HG03103 (cell line): Measurements from ENCODE around the gene PKDREJ.

Experiments used
- ATAC-seq: cut with Tn5 transposase; IDR thresholded peaks from one replicate; pipeline ENCODE4 v1.9.1; 2021; ENCODE audit warnings: low read depth; ENCODE audit not compliant: unreplicated experiment

PKDREJ gene

GRCh38 chr22:46289244-46289891 lies 26.2 kb upstream of the PKDREJ start:
- no peak for ATAC-seq

DNA sequence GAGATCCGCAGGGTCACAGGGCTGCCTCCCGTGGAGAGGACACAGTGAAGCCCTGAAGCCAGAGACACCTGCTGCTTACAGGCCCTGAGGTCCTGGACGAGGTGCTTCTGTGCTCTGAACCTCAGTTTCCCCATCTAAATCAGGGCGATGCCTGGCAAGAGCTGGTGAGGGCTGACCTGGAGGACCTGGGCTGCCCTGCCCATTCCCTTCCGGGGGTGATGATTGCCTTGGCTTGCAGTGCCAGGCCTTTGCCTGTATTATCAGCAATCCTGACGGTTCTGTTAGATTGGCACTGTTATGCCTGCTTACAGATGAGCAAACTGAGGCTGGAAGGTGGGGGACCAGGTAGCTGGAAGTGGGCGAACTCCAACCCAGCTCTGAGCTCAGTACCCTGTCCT lies 25.7 kb upstream of the PKDREJ start:
- ATAC-seq: no peak

- ATAC-seq: no peak
Observed at GRCh38 chr22:46287873-46288751, 25.0 kb upstream of the PKDREJ start.

- no peak for ATAC-seq
Observed at GRCh38 chr22:46286941-46287872, 24.1 kb upstream of the PKDREJ start.

DNA sequence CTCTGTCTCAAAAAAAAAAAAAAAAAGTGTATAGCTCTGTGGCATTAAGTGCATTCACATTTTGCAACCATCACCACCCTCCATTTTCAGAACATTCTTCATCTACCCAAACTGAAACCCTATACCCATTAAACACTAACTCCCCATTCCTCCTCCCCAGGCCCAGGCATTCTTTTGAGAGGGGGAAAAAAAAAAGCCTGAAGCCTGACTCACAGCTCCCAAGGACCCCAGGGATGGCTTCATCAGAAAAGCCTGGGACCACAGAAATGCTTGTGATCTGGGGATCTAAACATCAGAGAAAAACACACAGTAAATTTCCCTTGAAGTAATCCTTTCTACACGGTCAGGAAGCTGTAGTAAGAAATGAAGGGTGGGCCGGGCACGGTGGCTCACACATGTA lies 22.9 kb upstream of the PKDREJ start:
- ATAC-seq: no peak

DNA sequence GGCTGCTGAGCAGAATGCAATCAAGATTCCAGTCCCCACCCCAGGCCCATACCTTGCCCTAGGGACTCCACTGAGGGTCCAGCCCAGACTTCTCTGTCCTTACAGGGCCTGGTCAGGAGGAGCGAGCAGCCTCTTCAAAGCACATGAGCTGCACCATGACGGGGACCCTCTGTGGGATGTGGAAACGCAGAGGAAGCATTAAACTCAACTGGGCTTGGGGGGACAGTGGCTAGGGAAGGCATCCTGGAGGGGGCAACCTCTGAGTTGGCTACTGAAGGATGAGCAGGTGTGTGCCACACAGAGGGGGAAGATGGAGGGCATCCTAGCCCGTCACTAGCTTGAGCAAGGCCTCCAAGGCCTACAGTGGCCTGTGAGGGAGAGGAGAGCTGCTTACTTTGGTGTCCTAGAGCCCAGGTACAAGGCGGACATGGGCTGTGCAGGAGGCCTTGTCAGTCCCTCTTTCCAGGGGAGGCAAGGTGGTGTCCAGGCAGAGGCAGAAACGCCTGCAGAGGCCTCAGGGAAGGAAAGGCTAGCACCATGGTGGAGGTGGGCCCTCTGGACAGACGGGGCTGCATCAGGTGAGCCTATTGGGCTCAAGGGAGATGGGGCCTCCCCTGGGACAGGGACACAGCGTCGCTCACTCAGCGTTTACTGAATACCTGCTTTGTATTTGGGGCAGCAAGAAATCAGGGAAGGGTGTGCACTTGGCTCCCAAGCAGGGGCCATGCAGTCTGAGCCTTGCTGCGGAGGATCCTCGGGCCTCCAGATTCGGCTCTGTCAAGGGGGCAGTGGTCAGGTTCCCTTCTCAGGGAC lies 18.9 kb upstream of the PKDREJ start:
- ATAC-seq: no peak

- no peak for ATAC-seq
Observed at GRCh38 chr22:46280999-46281623, 18.0 kb upstream of the PKDREJ start.

GRCh38 chr22:46280063-46280817 lies 17.1 kb upstream of the PKDREJ start:
- ATAC-seq: no peak

GRCh38 chr22:46278656-46279645 lies 15.8 kb upstream of the PKDREJ start:
- ATAC-seq: no peak

DNA sequence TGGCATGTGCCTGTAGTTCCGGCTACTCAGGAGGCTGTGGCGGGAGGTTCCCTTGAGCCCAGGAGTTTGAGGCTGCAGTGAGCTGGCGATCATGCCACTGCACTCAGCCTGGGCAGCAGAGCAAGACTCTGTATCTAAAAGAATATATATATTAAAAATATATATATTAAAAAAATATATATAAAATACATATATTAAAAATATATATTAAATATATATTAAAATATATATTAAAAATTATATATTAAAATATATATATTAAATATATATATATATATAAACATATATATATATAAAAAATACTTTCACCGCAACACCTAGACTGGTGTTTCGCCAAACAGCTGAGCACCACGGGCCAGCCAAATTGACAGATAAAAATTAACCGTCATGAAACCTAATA lies 13.4 kb upstream of the PKDREJ start:
- ATAC-seq: no peak

GRCh38 chr22:46275455-46276122 lies 12.4 kb upstream of the PKDREJ start:
- ATAC-seq: no peak

- no peak for ATAC-seq
Observed at GRCh38 chr22:46274381-46274780, 11.2 kb upstream of the PKDREJ start.

DNA sequence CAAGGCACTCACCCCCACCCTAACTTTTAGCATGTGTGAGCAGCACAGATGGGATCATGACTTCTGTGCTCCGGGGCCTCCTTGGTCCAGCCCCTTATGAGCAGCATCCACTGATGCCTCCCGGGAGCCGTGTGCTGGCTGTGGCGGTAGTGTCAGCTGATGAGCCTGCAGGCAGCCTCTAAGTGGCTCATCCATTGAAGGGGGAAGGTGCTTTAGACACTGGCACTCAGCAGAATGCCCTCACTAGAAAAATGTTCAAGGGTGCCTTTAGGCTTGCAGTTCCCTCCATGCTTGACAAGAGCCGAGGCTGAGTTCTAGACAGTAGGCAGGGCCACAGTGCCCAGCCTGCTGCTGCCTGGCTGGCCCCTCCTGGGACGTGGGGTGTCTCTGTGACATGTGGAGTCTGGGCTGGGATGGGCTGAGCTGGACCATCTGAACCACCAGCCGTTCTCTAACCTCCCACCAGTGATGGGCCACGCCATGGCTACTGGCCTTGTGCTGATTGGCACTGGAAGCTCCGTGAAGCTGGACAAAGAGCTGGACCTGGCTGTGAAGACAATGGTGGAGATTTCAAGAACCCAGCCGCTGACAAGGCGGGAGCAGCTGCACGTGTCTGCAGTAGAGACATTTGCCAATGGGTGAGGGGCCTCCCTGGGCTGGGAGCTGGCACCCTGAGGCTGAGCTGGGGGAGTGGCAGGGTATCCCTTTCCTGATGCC lies 10.4 kb upstream of the PKDREJ start:
- ATAC-seq: no peak

DNA sequence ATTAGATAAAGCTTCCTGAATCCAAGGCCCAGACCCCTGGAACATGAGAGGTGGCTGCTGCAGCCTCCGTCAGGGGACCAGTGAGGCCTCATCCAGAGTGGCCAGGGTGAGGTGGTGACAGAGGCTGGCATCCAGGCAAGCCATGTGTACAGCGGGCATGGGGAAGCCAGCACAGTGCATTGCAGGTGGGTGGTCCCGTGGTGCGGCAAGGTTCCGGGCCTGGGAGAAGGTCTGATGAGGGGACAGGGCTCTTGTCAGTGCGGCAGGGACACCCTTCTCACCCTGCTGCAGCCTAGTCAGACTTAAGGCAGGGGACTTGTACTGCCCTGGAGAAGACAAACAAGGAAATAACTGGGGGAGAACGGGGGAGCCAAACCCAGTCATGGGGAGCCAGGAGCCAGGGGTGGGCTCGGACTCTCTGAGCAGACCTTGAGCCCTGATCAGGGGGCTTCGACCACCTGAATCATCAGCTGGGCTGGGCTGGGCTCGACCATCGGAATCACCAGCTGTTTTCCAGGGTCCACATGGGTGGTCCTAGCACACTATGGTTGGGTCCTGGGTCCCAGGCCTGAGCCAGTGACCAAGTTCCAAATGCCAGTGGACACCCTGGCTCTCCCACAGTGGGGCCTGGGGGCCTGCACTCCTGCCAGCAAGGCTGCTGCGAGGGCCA lies 9.8 kb upstream of the PKDREJ start:
- no peak for ATAC-seq

GRCh38 chr22:46272196-46272595 lies 9.1 kb upstream of the PKDREJ start:
- ATAC-seq: no peak

DNA sequence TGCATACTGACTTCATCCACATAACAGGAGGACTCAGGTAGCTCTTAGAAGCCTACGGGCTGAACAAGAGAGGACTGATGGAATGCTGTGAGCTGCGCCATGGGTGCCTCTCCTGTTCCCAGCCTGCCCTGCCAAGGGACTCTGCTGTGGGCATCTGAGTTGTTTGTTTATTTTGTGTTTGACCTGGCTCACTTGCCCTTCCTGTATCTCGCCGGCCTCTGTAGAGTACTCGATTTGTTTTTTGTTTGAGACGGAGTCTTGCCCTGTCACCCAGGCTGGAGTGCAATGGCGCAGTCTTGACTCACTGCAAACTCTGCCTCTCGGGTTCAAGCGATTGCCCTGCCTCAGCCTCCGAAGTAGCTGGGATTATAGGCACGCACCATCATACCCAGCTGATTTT lies 6.4 kb upstream of the PKDREJ start:
- ATAC-seq: no peak
